Smooth muscle cell of the brain vasculature (primary cell): ENCODE measurements around the gene SUSD4.
"Not testable (repeated sequence)": the region's sequence is repeated elsewhere in the genome, so short reads cannot be mapped to it uniquely, and the experiment has no call there.

ENCODE experiments used
- DNase-seq: peaks from one replicate; pipeline ENCODE4 v3.0.0-alpha.2; 2012; ENCODE audit warnings: low read depth, low spot score

The SUSD4 gene, protein sequence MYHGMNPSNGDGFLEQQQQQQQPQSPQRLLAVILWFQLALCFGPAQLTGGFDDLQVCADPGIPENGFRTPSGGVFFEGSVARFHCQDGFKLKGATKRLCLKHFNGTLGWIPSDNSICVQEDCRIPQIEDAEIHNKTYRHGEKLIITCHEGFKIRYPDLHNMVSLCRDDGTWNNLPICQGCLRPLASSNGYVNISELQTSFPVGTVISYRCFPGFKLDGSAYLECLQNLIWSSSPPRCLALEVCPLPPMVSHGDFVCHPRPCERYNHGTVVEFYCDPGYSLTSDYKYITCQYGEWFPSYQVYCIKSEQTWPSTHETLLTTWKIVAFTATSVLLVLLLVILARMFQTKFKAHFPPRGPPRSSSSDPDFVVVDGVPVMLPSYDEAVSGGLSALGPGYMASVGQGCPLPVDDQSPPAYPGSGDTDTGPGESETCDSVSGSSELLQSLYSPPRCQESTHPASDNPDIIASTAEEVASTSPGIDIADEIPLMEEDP

DNA sequence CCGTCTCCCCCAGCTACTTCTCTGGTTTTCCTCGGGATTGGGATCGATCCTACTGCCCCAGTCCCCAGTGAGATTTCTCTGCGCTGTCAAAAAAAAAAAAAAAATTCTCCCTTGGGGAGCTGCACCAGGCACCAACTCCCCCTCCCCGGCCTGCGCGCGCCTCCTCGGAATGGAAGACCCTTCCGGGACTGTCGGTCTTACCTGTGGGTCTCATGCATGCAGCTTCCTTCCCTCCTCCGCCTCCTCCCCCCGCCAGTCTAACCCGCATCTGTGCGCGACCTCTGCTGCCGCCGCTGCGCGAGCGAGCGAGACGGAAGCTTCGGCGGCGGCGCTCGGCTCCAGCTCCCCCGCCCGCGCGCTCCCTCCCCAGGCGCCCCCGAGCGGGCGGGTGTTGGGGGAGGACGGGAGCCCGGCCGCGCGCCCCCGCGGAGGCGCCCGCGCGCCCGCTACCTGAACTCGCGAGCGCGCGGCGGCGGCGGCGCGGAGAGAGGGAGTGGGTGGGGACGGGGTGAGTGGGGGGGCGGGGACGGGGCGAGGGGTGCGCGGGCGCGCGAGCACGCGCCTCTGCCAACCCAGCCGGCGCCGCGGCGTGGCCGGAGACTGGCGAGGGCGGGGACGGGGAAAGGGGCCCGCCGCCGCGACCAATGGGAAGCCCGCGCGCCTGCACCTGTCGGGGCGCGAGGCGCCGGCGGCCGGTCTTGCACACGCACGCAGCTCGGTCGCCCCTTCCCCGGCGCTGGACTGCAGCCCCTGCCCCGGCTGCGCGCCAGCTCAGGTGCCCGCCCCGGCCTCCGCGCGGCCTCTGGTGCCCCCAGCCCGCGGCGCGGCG, at the start of gene SUSD4:
TSS of gene SUSD4 (minus strand) at position 321 of the 829 bp plus-strand sequence. CDS start 751 bp downstream, outside the sequence.
- DNase-seq, result no peak

- DNase-seq, result no peak
Observed at GRCh38 chr1:223413216-223413615, 49.2 kb upstream of the SUSD4 start.

DNA sequence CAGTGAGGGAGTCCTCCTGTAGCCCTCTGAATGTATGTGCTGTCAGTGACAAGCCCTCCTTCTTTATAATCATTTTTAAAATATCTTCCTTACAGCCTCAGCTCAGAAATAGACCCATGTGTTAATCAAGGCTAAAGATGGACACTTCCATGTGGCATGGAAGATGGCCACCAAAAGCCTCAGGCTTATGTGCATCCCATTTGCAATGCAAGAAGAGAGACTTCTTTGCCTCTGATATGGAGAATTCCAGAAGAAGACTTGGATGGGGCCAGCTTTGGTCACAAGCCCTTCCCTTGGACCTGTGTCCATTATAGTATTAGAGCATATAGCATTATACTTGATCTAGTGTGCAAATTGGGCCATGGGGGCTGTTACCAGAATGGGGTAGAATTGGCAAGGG, 47.7 kb upstream of the SUSD4 start:
- DNase-seq, result no peak

- no peak for DNase-seq
Observed at GRCh38 chr1:223411309-223411708, 47.3 kb upstream of the SUSD4 start.

DNA sequence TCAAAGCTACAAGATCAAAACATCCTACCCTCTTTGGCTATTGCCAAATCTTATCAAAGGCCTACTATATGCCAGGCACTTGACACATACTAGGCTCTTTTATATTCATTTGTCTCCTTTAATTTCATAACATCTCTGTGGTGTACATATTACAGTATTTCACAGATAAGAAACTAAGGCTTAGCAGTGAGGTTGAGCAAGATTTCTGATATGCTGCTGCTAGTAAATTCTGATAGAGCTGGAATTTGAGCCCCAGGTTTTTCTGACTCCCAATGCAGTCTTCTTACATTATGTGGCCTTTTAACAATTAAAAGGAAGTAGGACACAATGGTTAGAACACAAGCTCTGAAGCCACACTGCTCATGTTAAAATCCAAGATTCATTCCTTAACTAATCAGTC, 46.1 kb upstream of the SUSD4 start:
- DNase-seq, result no peak

DNA sequence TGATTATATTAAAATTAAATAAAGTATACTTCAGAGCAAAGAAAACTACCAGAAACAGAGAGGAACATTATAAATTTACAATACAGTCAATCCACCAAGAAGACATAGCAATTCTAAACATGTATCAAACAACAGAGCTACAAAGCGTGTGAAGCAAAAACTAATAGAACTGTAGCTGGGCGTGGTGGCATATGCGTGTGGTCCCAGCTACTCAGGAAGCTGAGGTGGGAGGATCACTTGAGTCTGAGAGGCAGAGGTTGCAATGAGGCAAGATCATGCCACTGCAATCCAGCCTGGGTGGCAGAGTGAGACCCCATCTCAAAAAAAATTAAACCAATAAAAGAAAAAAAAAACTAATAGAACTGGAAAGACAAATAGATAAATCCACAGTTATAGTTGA, 41.5 kb upstream of the SUSD4 start:
- no peak for DNase-seq

- no peak for DNase-seq
Observed at GRCh38 chr1:223403184-223403815, 39.3 kb upstream of the SUSD4 start.

- DNase-seq, result no peak
Observed at GRCh38 chr1:223402790-223403142, 38.8 kb upstream of the SUSD4 start.

GRCh38 chr1:223401873-223402789, 38.2 kb upstream of the SUSD4 start:
- DNase-seq, result no peak

GRCh38 chr1:223399393-223399792, 35.4 kb upstream of the SUSD4 start:
- not testable (repeated sequence) for DNase-seq

- DNase-seq, result no peak
Observed at GRCh38 chr1:223394706-223395105, 30.7 kb upstream of the SUSD4 start.

GRCh38 chr1:223394242-223394641, 30.3 kb upstream of the SUSD4 start:
- DNase-seq, result no peak

GRCh38 chr1:223393275-223394214, 29.6 kb upstream of the SUSD4 start, which contains the start of gene CCDC185:
Gene CCDC185 (plus strand): TSS chr1:223393415. CDS start chr1:223393476, 61 bp downstream.
- DNase-seq, result no peak

- no peak for DNase-seq
Observed at GRCh38 chr1:223390618-223391017, 26.6 kb upstream of the SUSD4 start.

- DNase-seq, result no peak
Observed at GRCh38 chr1:223386013-223386412, 22.0 kb upstream of the SUSD4 start.

GRCh38 chr1:223378754-223379153, 14.8 kb upstream of the SUSD4 start:
- DNase-seq, result no peak

DNA sequence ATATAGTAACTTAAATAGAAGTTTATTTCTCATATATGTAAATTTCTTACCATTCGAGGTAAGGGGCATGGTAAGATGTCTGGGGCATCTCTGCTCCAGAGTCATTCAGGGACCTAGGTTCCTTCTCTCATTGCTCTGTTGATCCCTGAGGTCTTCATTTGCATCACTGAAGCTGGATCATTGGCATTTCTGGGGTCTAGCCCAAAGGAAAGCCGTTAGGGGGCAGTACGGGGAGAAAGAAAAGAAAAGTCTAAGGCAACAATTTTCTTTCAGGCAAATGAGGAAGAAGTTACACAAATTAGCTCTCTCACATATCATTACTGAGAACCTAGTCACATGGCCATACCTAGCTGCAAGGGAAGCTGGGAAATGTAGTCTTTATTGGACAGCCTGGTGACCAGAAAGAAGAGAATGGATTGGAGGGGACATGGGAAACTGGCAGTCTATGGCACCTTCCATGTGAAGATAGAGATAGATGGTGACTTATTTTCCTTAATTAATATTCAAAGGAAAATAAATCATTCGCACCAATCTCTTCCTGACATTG, 10.2 kb upstream of the SUSD4 start:
- no peak for DNase-seq

DNA sequence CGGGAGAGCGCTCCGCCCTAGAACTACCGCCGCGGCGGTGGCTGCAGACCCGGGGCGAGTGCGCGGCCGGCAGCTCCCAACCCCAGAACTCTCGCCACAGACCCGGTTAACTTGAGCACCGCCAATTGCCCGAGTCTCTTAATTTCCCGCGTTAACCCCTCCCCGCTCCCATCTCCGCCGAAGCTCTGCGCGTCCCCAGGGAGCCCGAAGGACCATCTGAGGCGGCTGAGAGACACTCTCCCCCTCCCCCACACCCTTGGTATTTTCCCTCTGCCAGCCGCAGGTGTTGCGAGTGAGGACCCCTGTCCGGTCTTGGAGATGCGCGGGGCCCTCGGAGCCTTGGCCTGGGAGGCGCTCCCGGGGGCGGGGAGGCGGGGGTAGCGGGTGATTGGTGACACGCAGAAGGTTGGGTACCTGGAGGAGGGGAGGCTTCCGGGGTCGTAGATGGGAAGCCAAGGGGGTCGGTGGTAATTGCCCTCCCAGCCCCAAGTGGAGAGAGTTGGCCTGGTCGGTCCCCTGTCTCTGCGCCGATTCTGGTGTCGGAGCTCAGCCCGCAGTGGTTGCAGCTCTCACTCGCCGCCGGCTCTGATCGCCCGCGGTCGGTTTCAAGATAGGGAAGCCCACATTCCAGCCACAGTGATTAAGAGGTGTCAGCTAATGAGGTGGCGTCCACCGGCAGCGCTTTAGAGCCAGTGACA, 858 bp upstream of the SUSD4 start:
- DNase-seq, result no peak
